ENCODE data around the gene SCRN3. TPM values are rescaled to one million over a fixed set of nuclear protein-coding genes. Genes with fewer than 3 reads are reported as not detected.

Gene SCRN3, protein sequence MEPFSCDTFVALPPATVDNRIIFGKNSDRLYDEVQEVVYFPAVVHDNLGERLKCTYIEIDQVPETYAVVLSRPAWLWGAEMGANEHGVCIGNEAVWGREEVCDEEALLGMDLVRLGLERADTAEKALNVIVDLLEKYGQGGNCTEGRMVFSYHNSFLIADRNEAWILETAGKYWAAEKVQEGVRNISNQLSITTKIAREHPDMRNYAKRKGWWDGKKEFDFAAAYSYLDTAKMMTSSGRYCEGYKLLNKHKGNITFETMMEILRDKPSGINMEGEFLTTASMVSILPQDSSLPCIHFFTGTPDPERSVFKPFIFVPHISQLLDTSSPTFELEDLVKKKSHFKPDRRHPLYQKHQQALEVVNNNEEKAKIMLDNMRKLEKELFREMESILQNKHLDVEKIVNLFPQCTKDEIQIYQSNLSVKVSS
- 27.4 and 28.6 TPM in 2 replicates for total RNA-seq (2021)
- percentile 63 among the genes with signal in this experiment for Bru-seq, nascent RNA
- BruChase-seq, experiment 1, labeled RNA remaining after a 2-hour chase = percentile 69 among the genes with signal in this experiment
- percentile 71 among the genes with signal in this experiment for BruChase-seq, experiment 2, labeled RNA remaining after a 6-hour chase
- long read RNA-seq, transcript SCRN3-201 (8 exons, 3,037 nt) = major isoform, 15 of 20 reads
- long read RNA-seq, partial matches to known transcripts = 1 of 20 reads
- long read RNA-seq, other reads (novel, unspliced or antisense) = 4 of 20 reads

DNA sequence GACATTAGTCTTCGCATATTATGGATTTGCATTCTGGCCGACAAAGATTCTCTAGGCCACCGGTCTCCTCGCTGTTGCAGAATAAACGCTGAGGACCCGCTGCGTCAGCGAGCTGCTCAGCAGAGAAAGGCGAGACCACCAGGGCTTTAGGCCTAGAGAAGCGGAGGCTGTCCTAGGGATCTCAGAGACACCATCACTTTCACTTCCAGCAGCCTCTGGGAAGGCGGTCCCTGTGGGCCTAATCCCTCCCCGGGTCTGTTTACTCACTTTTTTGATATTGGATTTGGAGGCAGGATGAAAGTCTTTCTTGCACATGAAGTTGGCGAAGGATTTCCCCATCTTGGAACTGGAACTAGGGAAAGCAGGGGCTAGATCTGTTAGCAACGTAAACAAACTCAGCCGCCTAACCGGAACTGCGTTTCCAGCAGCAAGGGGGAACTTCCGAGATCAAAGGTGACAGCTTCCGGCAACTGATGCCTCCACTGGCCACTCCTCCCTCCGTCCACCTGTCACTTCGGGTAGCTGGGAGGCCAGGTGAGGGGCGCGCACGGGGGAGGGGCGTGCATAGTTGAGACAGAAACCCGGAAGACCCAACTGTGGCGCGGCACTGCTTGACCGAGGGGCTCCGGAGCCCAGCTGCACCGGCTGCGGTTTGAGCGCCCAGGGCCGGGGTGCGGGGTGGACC lies at the start of gene SCRN3:
TSS of gene SCRN3 (plus strand) at position 447 of the 685 bp plus-strand sequence. CDS start 2,554 bp downstream, outside the sequence.
- TF ChIP-seq EZH2 (IDR thresholded peaks at IDR 0.05; ENCODE audit: borderline replicate concordance, low read depth, low read length, poor library complexity, severe bottlenecking) (no peak), CTCF (conservative IDR thresholded peaks at IDR 0.05; ENCODE audit: low read depth, low read length) (no peak)
- intact Hi-C loops (cut with micrococcal nuclease; ENCODE audit: unreplicated experiment) = no loop called here
- peak within 1 kb of the TSS; percentile 39 for H3K27ac ChIP-seq (ENCODE audit: low read depth, low read length, poor library complexity, severe bottlenecking)
- H3K36me3 ChIP-seq (ENCODE audit: insufficient read depth, low read length, poor library complexity, severe bottlenecking) = no peaks in the 10 kb centered on the region
- POLR2A ChIA-PET (ENCODE audit: low non-redundant PET) = no interaction called here
- CTCF ChIA-PET = no interaction called here
- H3K9me3 ChIP-seq (ENCODE audit: low read depth, low read length, poor library complexity, severe bottlenecking) = no peaks in the 10 kb centered on the region
- peak; percentile 65 for DNase-seq (ENCODE audit: low spot score)
- H3K4me3 ChIP-seq (ENCODE audit: low read depth, low read length, poor library complexity, severe bottlenecking) = peak within 1 kb of the TSS; percentile 74
- H3K27me3 ChIP-seq (replicated peaks; ENCODE audit: insufficient read depth, low read depth, low read length, poor library complexity) = no peaks in the 10 kb centered on the region
- H3K4me1 ChIP-seq (ENCODE audit: insufficient read depth, low read length, poor library complexity, severe bottlenecking) = peaks cover 6% of the 10 kb centered on the region
- TSS peak; percentile 58 for BruUV-seq (replicated peaks)

- intact Hi-C loops (cut with micrococcal nuclease; ENCODE audit: unreplicated experiment) = no loop called here
- POLR2A ChIA-PET (ENCODE audit: low non-redundant PET) = no interaction called here
- no peaks in the 10 kb centered on the region for H3K27me3 ChIP-seq (replicated peaks; ENCODE audit: insufficient read depth, low read depth, low read length, poor library complexity)
- no peak for DNase-seq (ENCODE audit: low spot score)
- CTCF ChIA-PET = no interaction called here
- peaks cover 3% of the 10 kb centered on the region for H3K36me3 ChIP-seq (ENCODE audit: insufficient read depth, low read length, poor library complexity, severe bottlenecking)
- no peak overlapping the region for H3K27ac ChIP-seq (ENCODE audit: low read depth, low read length, poor library complexity, severe bottlenecking)
- H3K4me3 ChIP-seq (ENCODE audit: low read depth, low read length, poor library complexity, severe bottlenecking) = no peak overlapping the region
- BruUV-seq (replicated peaks) = no TSS peak
- TF ChIP-seq CTCF (conservative IDR thresholded peaks at IDR 0.05; ENCODE audit: low read depth, low read length) (peak; percentile 57), EZH2 (IDR thresholded peaks at IDR 0.05; ENCODE audit: borderline replicate concordance, low read depth, low read length, poor library complexity, severe bottlenecking) (no peak)
- no peaks in the 10 kb centered on the region for H3K9me3 ChIP-seq (ENCODE audit: low read depth, low read length, poor library complexity, severe bottlenecking)
- no peaks in the 10 kb centered on the region for H3K4me1 ChIP-seq (ENCODE audit: insufficient read depth, low read length, poor library complexity, severe bottlenecking)
Observed at GRCh38 chr2:174350018-174350417, 45.5 kb upstream of the SCRN3 start.

- ChIA-PET CTCF (no interaction called here), POLR2A (ENCODE audit: low non-redundant PET) (no interaction called here)
- H3K4me1 ChIP-seq (ENCODE audit: insufficient read depth, low read length, poor library complexity, severe bottlenecking) = no peaks in the 10 kb centered on the region
- BruUV-seq (replicated peaks) = no TSS peak
- DNase-seq (ENCODE audit: low spot score) = no peak
- intact Hi-C loops (cut with micrococcal nuclease; ENCODE audit: unreplicated experiment) = no loop called here
- H3K4me3 ChIP-seq (ENCODE audit: low read depth, low read length, poor library complexity, severe bottlenecking) = no peak overlapping the region
- H3K9me3 ChIP-seq (ENCODE audit: low read depth, low read length, poor library complexity, severe bottlenecking) = no peaks in the 10 kb centered on the region
- TF ChIP-seq EZH2 (IDR thresholded peaks at IDR 0.05; ENCODE audit: borderline replicate concordance, low read depth, low read length, poor library complexity, severe bottlenecking) (no peak), CTCF (conservative IDR thresholded peaks at IDR 0.05; ENCODE audit: low read depth, low read length) (no peak)
- H3K27ac ChIP-seq (ENCODE audit: low read depth, low read length, poor library complexity, severe bottlenecking) = no peak overlapping the region
- no peaks in the 10 kb centered on the region for H3K27me3 ChIP-seq (replicated peaks; ENCODE audit: insufficient read depth, low read depth, low read length, poor library complexity)
- peaks cover 3% of the 10 kb centered on the region for H3K36me3 ChIP-seq (ENCODE audit: insufficient read depth, low read length, poor library complexity, severe bottlenecking)
Observed at GRCh38 chr2:174350593-174351181, 44.8 kb upstream of the SCRN3 start.

Data from A673 (cell line).